CD4-positive, CD25-positive, alpha-beta regulatory T cell (primary cell): ENCODE data around the gene CRMP1. TPM values are rescaled to one million over a fixed set of nuclear protein-coding genes. Genes with fewer than 3 reads are reported as not detected.

Source experiments
- ATAC-seq, 2 donors: fragments of 150-1000 bp; cut with Tn5 transposase; one replicate each; pipeline ENCODE4 v1.10.0; 2021; ENCODE audit warnings: low read depth in 2 of 2, moderate number of reproducible peaks in 2 of 2, moderate library complexity in 1 of 2
- DNase-seq, 3 donors: peaks; one replicate each; pipeline versions ENCODE4 v3.0.0 to v3.0.0-alpha.2; 2012 to 2022; ENCODE audit warnings: mixed read lengths in 1 of 3
- H3K27ac ChIP-seq: one replicate; pipeline ENCODE4 v1.7.0; 2013; ENCODE audit warnings: mild to moderate bottlenecking, low read length; ENCODE audit not compliant: insufficient read depth, poor library complexity, severe bottlenecking
- H3K27me3 ChIP-seq: one replicate; pipeline ENCODE4 v1.7.0; 2013; ENCODE audit warnings: low read length; ENCODE audit not compliant: control insufficient read depth, insufficient read depth
- H3K36me3 ChIP-seq: one replicate; pipeline ENCODE4 v1.7.0; 2013; ENCODE audit warnings: mild to moderate bottlenecking, low read length, moderate library complexity; ENCODE audit not compliant: control insufficient read depth, insufficient read depth
- H3K4me1 ChIP-seq: 2 replicates; pipeline ENCODE4 v1.7.0; 2013; ENCODE audit warnings: mild to moderate bottlenecking, low read length; ENCODE audit not compliant: insufficient read depth, control insufficient read depth, poor library complexity, severe bottlenecking
- H3K4me3 ChIP-seq: one replicate; pipeline ENCODE4 v1.7.0; 2013; ENCODE audit warnings: low read depth, mild to moderate bottlenecking, low read length, moderate library complexity
- H3K9me3 ChIP-seq, 2 experiments: 1 replicate in 1 of 2; 2 replicates in 1 of 2; pipeline ENCODE4 v1.7.0; 2013; ENCODE audit warnings: low read length in 2 of 2, mild to moderate bottlenecking in 1 of 2, moderate library complexity in 1 of 2; ENCODE audit not compliant: control insufficient read depth in 2 of 2
- H3K27ac Mint-ChIP-seq, 3 donors: one replicate each; pipeline ENCODE4 v1.8.0; 2020 to 2022; ENCODE audit warnings: mild to moderate bottlenecking in 3 of 3, mixed read lengths in 3 of 3, moderate library complexity in 2 of 3
- H3K27me3 Mint-ChIP-seq: one replicate; pipeline ENCODE4 v1.8.0; 2022; ENCODE audit warnings: mild to moderate bottlenecking, mixed read lengths
- H3K36me3 Mint-ChIP-seq: one replicate; pipeline ENCODE4 v1.8.0; 2020; ENCODE audit warnings: mixed read lengths
- H3K4me1 Mint-ChIP-seq, 4 donors: one replicate each; pipeline ENCODE4 v1.8.0; 2020 to 2022; ENCODE audit warnings: mixed read lengths in 4 of 4, mild to moderate bottlenecking in 1 of 4
- H3K4me3 Mint-ChIP-seq, 4 donors: one replicate each; pipeline ENCODE4 v1.8.0; 2020 to 2022; ENCODE audit warnings: mild to moderate bottlenecking in 4 of 4, mixed read lengths in 4 of 4, moderate library complexity in 3 of 4
- H3K9me3 Mint-ChIP-seq, 7 donors: one replicate each; pipeline ENCODE4 v1.8.0; 2020 to 2022; ENCODE audit warnings: mixed read lengths in 7 of 7, mild to moderate bottlenecking in 3 of 7, moderate library complexity in 2 of 7
- polyA plus RNA-seq, 4 donors: library from polyadenylated mRNA; unstranded; fragments of 300-500 nt; fragmentation: Illumina TruSeq; gene quantifications; one replicate each; pipeline ENCODE4 v1.2.3, GENCODE V29; 2021
- total RNA-seq: library from RNA; stranded (reverse); gene quantifications from one replicate; pipeline ENCODE4 v1.2.3, GENCODE V29; 2022

CRMP1 gene
- total and polyA plus RNA-seq, 5 donors from 2014 or later, result not detected

- no peaks in the 10 kb centered on the region for H3K9me3 ChIP-seq
- ATAC-seq (no peak), DNase-seq (no peak)
- no peaks in the 10 kb centered on the region for H3K4me1 ChIP-seq
- Mint-ChIP-seq H3K4me1 (no peaks in the 10 kb centered on the region), H3K4me3 (no peak overlapping the region), H3K9me3 (no peaks in the 10 kb centered on the region), H3K36me3 (no peaks in the 10 kb centered on the region), H3K27me3 (no peaks in the 10 kb centered on the region), H3K27ac (no peak overlapping the region)
- H3K4me3 ChIP-seq, result no peak overlapping the region
- H3K27ac ChIP-seq, result no peak overlapping the region
- no peaks in the 10 kb centered on the region for H3K36me3 ChIP-seq
- H3K27me3 ChIP-seq, result no peaks in the 10 kb centered on the region
Measured at GRCh38 chr4:5810770-5811430, 82.0 kb downstream of the CRMP1 start.

GRCh38 chr4:5810151-5810550 lies 82.7 kb downstream of the CRMP1 start:
- H3K27ac Mint-ChIP-seq, result no peak overlapping the region
- H3K36me3 ChIP-seq, result no peaks in the 10 kb centered on the region
- no peak overlapping the region for H3K27ac ChIP-seq
- no peak for ATAC-seq
- DNase-seq, result no peak
- H3K36me3 Mint-ChIP-seq, result no peaks in the 10 kb centered on the region
- no peaks in the 10 kb centered on the region for H3K27me3 Mint-ChIP-seq
- no peak overlapping the region for H3K4me3 ChIP-seq
- H3K9me3 ChIP-seq, result no peaks in the 10 kb centered on the region
- H3K4me3 Mint-ChIP-seq, result no peak overlapping the region
- H3K4me1 ChIP-seq, result no peaks in the 10 kb centered on the region
- no peaks in the 10 kb centered on the region for H3K4me1 Mint-ChIP-seq
- no peaks in the 10 kb centered on the region for H3K9me3 Mint-ChIP-seq
- H3K27me3 ChIP-seq, result no peaks in the 10 kb centered on the region

GRCh38 chr4:5809216-5809776 lies 83.6 kb downstream of the CRMP1 start:
- no peak for DNase-seq
- H3K4me1 Mint-ChIP-seq, result no peaks in the 10 kb centered on the region
- H3K27me3 ChIP-seq, result no peaks in the 10 kb centered on the region
- no peaks in the 10 kb centered on the region for H3K9me3 Mint-ChIP-seq
- H3K36me3 ChIP-seq, result no peaks in the 10 kb centered on the region
- no peaks in the 10 kb centered on the region for H3K27me3 Mint-ChIP-seq
- no peak overlapping the region for H3K4me3 Mint-ChIP-seq
- ATAC-seq, result no peak
- no peaks in the 10 kb centered on the region for H3K4me1 ChIP-seq
- H3K36me3 Mint-ChIP-seq, result no peaks in the 10 kb centered on the region
- no peak overlapping the region for H3K4me3 ChIP-seq
- H3K27ac Mint-ChIP-seq, result no peak overlapping the region
- H3K9me3 ChIP-seq, result no peaks in the 10 kb centered on the region
- H3K27ac ChIP-seq, result no peak overlapping the region

- no peaks in the 10 kb centered on the region for H3K27me3 ChIP-seq
- no peaks in the 10 kb centered on the region for H3K36me3 Mint-ChIP-seq
- no peaks in the 10 kb centered on the region for H3K36me3 ChIP-seq
- no peaks in the 10 kb centered on the region for H3K27me3 Mint-ChIP-seq
- H3K9me3 ChIP-seq, result no peaks in the 10 kb centered on the region
- DNase-seq (no peak), ATAC-seq (peak in 1 of 2 donors; percentile 14)
- H3K4me3 Mint-ChIP-seq, result no peak overlapping the region
- no peaks in the 10 kb centered on the region for H3K4me1 Mint-ChIP-seq
- no peak overlapping the region for H3K4me3 ChIP-seq
- H3K9me3 Mint-ChIP-seq, result no peaks in the 10 kb centered on the region
- no peak overlapping the region for H3K27ac Mint-ChIP-seq
- H3K27ac ChIP-seq, result no peak overlapping the region
- H3K4me1 ChIP-seq, result no peaks in the 10 kb centered on the region
Measured at GRCh38 chr4:5808081-5808741, 84.7 kb downstream of the CRMP1 start.

- no peak overlapping the region for H3K27ac ChIP-seq
- H3K4me1 ChIP-seq, result no peaks in the 10 kb centered on the region
- Mint-ChIP-seq H3K4me1 (no peaks in the 10 kb centered on the region), H3K27me3 (peaks cover 4% of the 10 kb centered on the region), H3K36me3 (no peaks in the 10 kb centered on the region), H3K27ac (no peak overlapping the region), H3K9me3 (no peaks in the 10 kb centered on the region), H3K4me3 (no peak overlapping the region)
- H3K4me3 ChIP-seq, result no peak overlapping the region
- ATAC-seq (no peak), DNase-seq (no peak)
- no peaks in the 10 kb centered on the region for H3K36me3 ChIP-seq
- H3K9me3 ChIP-seq, result no peaks in the 10 kb centered on the region
- H3K27me3 ChIP-seq, result no peaks in the 10 kb centered on the region
Measured at GRCh38 chr4:5805270-5805669, 87.6 kb downstream of the CRMP1 start.

GRCh38 chr4:5804656-5805055 lies 88.2 kb downstream of the CRMP1 start:
- H3K4me3 ChIP-seq, result no peak overlapping the region
- no peak overlapping the region for H3K4me3 Mint-ChIP-seq
- no peaks in the 10 kb centered on the region for H3K4me1 ChIP-seq
- ATAC-seq (no peak), DNase-seq (no peak)
- no peaks in the 10 kb centered on the region for H3K4me1 Mint-ChIP-seq
- H3K9me3 ChIP-seq, result no peaks in the 10 kb centered on the region
- H3K27me3 ChIP-seq, result no peaks in the 10 kb centered on the region
- no peak overlapping the region for H3K27ac ChIP-seq
- no peaks in the 10 kb centered on the region for H3K36me3 ChIP-seq
- H3K36me3 Mint-ChIP-seq, result no peaks in the 10 kb centered on the region
- H3K27me3 Mint-ChIP-seq, result peaks cover 4% of the 10 kb centered on the region
- no peak overlapping the region for H3K27ac Mint-ChIP-seq
- H3K9me3 Mint-ChIP-seq, result no peaks in the 10 kb centered on the region

GRCh38 chr4:5802565-5802964 lies 90.3 kb downstream of the CRMP1 start:
- no peaks in the 10 kb centered on the region for H3K9me3 Mint-ChIP-seq
- DNase-seq (no peak), ATAC-seq (no peak)
- Histone ChIP-seq H3K27ac (no peak overlapping the region), H3K4me3 (no peak overlapping the region), H3K9me3 (no peaks in the 10 kb centered on the region), H3K36me3 (no peaks in the 10 kb centered on the region), H3K4me1 (no peaks in the 10 kb centered on the region), H3K27me3 (no peaks in the 10 kb centered on the region)
- no peaks in the 10 kb centered on the region for H3K4me1 Mint-ChIP-seq
- H3K36me3 Mint-ChIP-seq, result no peaks in the 10 kb centered on the region
- no peak overlapping the region for H3K27ac Mint-ChIP-seq
- H3K4me3 Mint-ChIP-seq, result no peak overlapping the region
- peaks cover 4% of the 10 kb centered on the region for H3K27me3 Mint-ChIP-seq

- no peaks in the 10 kb centered on the region for H3K4me1 Mint-ChIP-seq
- H3K9me3 Mint-ChIP-seq, result no peaks in the 10 kb centered on the region
- DNase-seq (no peak), ATAC-seq (no peak)
- Histone ChIP-seq H3K27ac (no peak overlapping the region), H3K36me3 (no peaks in the 10 kb centered on the region), H3K27me3 (no peaks in the 10 kb centered on the region), H3K4me3 (no peak overlapping the region), H3K9me3 (no peaks in the 10 kb centered on the region), H3K4me1 (no peaks in the 10 kb centered on the region)
- no peak overlapping the region for H3K27ac Mint-ChIP-seq
- no peaks in the 10 kb centered on the region for H3K36me3 Mint-ChIP-seq
- H3K4me3 Mint-ChIP-seq, result no peak overlapping the region
- H3K27me3 Mint-ChIP-seq, result peaks cover 4% of the 10 kb centered on the region
Measured at GRCh38 chr4:5801696-5802095, 91.2 kb downstream of the CRMP1 start.
